Peyer's patch (tissue), 4 donors: ENCODE measurements around the gene FARP1. TPM values are rescaled to one million over a fixed set of nuclear protein-coding genes. Genes with fewer than 3 reads are reported as not detected.

ENCODE experiments used
- DNase-seq, 3 donors: peaks; one replicate each; pipeline ENCODE4 v3.0.0-alpha.2; 2017 to 2019
- H3K27ac ChIP-seq, 4 donors: fragments of 200-600 bp; sonication (generic); one replicate each; pipeline ENCODE4 v1.5.1; 2016 to 2019
- H3K27me3 ChIP-seq, 2 donors: fragments of 200-600 bp; sonication (generic); one replicate each; pipeline ENCODE4 v1.5.1; 2019
- H3K36me3 ChIP-seq, 3 donors: fragments of 200-600 bp; sonication (generic); one replicate each; pipeline ENCODE4 v1.5.1; 2016 to 2019
- H3K4me1 ChIP-seq, 4 donors: fragments of 200-600 bp; sonication (generic); one replicate each; pipeline ENCODE4 v1.5.1; 2016 to 2019
- H3K4me3 ChIP-seq, 4 donors: fragments of 200-600 bp; sonication (generic); 1 replicate in 3 of 4; 2 replicates in 1 of 4; pipeline ENCODE4 v1.5.1; 2016 to 2019; ENCODE audit warnings: mild to moderate bottlenecking in 1 of 4
- H3K9me3 ChIP-seq, 4 donors: fragments of 200-600 bp; sonication (generic); one replicate each; pipeline ENCODE4 v1.5.1; 2016 to 2019; ENCODE audit warnings: mild to moderate bottlenecking in 1 of 4
- CTCF ChIP-seq, 6 experiments: fragments of 450-650 bp in 4 of 6; fragments of 200-600 bp in 2 of 6; sonication (generic) in 1 of 6; IDR thresholded peaks; one replicate each; pipeline ENCODE4 v1.5.1; 2017 to 2019; ENCODE audit warnings: antibody characterized with exemption in 6 of 6, mild to moderate bottlenecking in 3 of 6, moderate library complexity in 1 of 6
- POLR2A ChIP-seq, 2 donors: fragments of 450-650 bp; IDR thresholded peaks; one replicate each; pipeline ENCODE4 v1.5.1; 2017; ENCODE audit warnings: antibody characterized with exemption in 2 of 2, mild to moderate bottlenecking in 2 of 2, moderate library complexity in 2 of 2
- total RNA-seq, 4 donors: library from RNA; depleted of rRNA; stranded (reverse); fragments of >200 nt; gene quantifications; one replicate each; pipeline ENCODE4 v1.1.0, GENCODE V29; 2016

Gene FARP1
- total RNA-seq, 4 donors from 2014 or later, result 10.6 to 61.1 (median 14.9) TPM

- Histone ChIP-seq H3K27me3 (no peaks in the 10 kb centered on the region), H3K4me3 (no peak overlapping the region), H3K4me1 (no peaks in the 10 kb centered on the region), H3K27ac (no peak overlapping the region), H3K36me3 (no peaks in the 10 kb centered on the region), H3K9me3 (no peaks in the 10 kb centered on the region)
- no peak for TF ChIP-seq POLR2A (IDR thresholded peaks at IDR 0.05)
- no peak for TF ChIP-seq CTCF (IDR thresholded peaks at IDR 0.05)
- DNase-seq, result no peak
These were observed 103.8 kb downstream of the FARP1 start for GRCh38 chr13:98246538-98247172.

- TF ChIP-seq CTCF (IDR thresholded peaks at IDR 0.05) (no peak), POLR2A (IDR thresholded peaks at IDR 0.05) (no peak)
- Histone ChIP-seq H3K4me1 (no peaks in the 10 kb centered on the region), H3K27ac (no peak overlapping the region), H3K9me3 (no peaks in the 10 kb centered on the region), H3K36me3 (no peaks in the 10 kb centered on the region), H3K27me3 (no peaks in the 10 kb centered on the region), H3K4me3 (no peak overlapping the region)
- no peak for DNase-seq
These were observed 108.8 kb downstream of the FARP1 start for GRCh38 chr13:98251708-98252107.

GRCh38 chr13:98252931-98253470, 110.1 kb downstream of the FARP1 start:
- Histone ChIP-seq H3K4me1 (no peaks in the 10 kb centered on the region), H3K9me3 (no peaks in the 10 kb centered on the region), H3K27ac (peak overlapping the region in 1 of 4 donors; percentile 17), H3K36me3 (no peaks in the 10 kb centered on the region), H3K4me3 (no peak overlapping the region), H3K27me3 (no peaks in the 10 kb centered on the region)
- no peak for TF ChIP-seq POLR2A (IDR thresholded peaks at IDR 0.05)
- no peak for TF ChIP-seq CTCF (IDR thresholded peaks at IDR 0.05)
- no peak for DNase-seq

- no peak overlapping the region for H3K4me3 ChIP-seq
- H3K4me1 ChIP-seq, result no peaks in the 10 kb centered on the region
- H3K27ac ChIP-seq, result peak overlapping the region in 1 of 4 donors; percentile 17
- no peak for TF ChIP-seq CTCF (IDR thresholded peaks at IDR 0.05)
- TF ChIP-seq POLR2A (IDR thresholded peaks at IDR 0.05), result no peak
- no peaks in the 10 kb centered on the region for H3K27me3 ChIP-seq
- H3K9me3 ChIP-seq, result no peaks in the 10 kb centered on the region
- no peaks in the 10 kb centered on the region for H3K36me3 ChIP-seq
- no peak for DNase-seq
These were observed 110.6 kb downstream of the FARP1 start for GRCh38 chr13:98253526-98253925.

- Histone ChIP-seq H3K9me3 (no peaks in the 10 kb centered on the region), H3K4me3 (no peak overlapping the region), H3K27me3 (no peaks in the 10 kb centered on the region), H3K36me3 (no peaks in the 10 kb centered on the region), H3K27ac (no peak overlapping the region), H3K4me1 (no peaks in the 10 kb centered on the region)
- TF ChIP-seq POLR2A (IDR thresholded peaks at IDR 0.05) (no peak), CTCF (IDR thresholded peaks at IDR 0.05) (no peak)
- DNase-seq, result no peak
These were observed 111.6 kb downstream of the FARP1 start for GRCh38 chr13:98254513-98254912.
